Measurements from ENCODE around the gene GAPVD1. TPM values are rescaled to one million over a fixed set of nuclear protein-coding genes. Genes with fewer than 3 reads are reported as not detected.
A peak's percentile ranks its signal among the peaks of the same experiment; 100 is the strongest.

The GAPVD1 gene
- total and polyA plus RNA-seq, 2 of the 13 experiments (the other 11 are each of a cell fraction or from before 2014, with no cell fraction given), result 11.1 to 33.2 TPM

- no peak for TF ChIP-seq MZF1 (CRISPR knock-in tag; IDR thresholded peaks at IDR 0.05; ENCODE audit: borderline replicate concordance)
- no peak for TF ChIP-seq ZNF549 (CRISPR knock-in tag; IDR thresholded peaks at IDR 0.05)
- no peak for TF ChIP-seq TOPORS (CRISPR knock-in tag; IDR thresholded peaks at IDR 0.05)
- TF ChIP-seq ZNF143 (CRISPR knock-in tag; IDR thresholded peaks at IDR 0.05), result no peak
- 0 out of 2 replicates have a peak, but pooled peaks have one; percentile 36 for TF ChIP-seq ZNF816 (CRISPR knock-in tag; IDR thresholded peaks at IDR 0.05; ENCODE audit: borderline replicate concordance)
- TF ChIP-seq SOX5 (CRISPR knock-in tag; IDR thresholded peaks at IDR 0.05; ENCODE audit: borderline replicate concordance), result peak; percentile 95; the same call in 1 of the 2 replicates
- no peak for TF ChIP-seq ZNF790 (CRISPR knock-in tag; IDR thresholded peaks at IDR 0.05; ENCODE audit: borderline replicate concordance)
- no peak for TF ChIP-seq BRCA1 (CRISPR knock-in tag; IDR thresholded peaks at IDR 0.05)
- TF ChIP-seq YEATS4 (CRISPR knock-in tag; IDR thresholded peaks at IDR 0.05; ENCODE audit: borderline replicate concordance), result no peak
- peak; percentile 96; the same call in 1 of the 2 replicates for TF ChIP-seq HMG20B (CRISPR knock-in tag; conservative IDR thresholded peaks at IDR 0.05)
- TF ChIP-seq GATAD1 (CRISPR knock-in tag; IDR thresholded peaks at IDR 0.05), result peak; percentile 37; the same call in 1 of the 2 replicates
- no peak for TF ChIP-seq ZNF550 (CRISPR knock-in tag; IDR thresholded peaks at IDR 0.05; ENCODE audit: borderline replicate concordance)
- TF ChIP-seq KAT2B (IDR thresholded peaks at IDR 0.05; ENCODE audit: borderline replicate concordance, low read depth, low read length), result no peak
- no peak for TF ChIP-seq HOXA7 (CRISPR knock-in tag; IDR thresholded peaks at IDR 0.05)
- TF ChIP-seq ZNF788 (CRISPR knock-in tag; IDR thresholded peaks at IDR 0.05; ENCODE audit: borderline replicate concordance), result no peak; the same call in 1 of the 2 replicates
- peak; percentile 99 for TF ChIP-seq ZNF460 (CRISPR knock-in tag; IDR thresholded peaks at IDR 0.05; ENCODE audit: borderline replicate concordance)
- TF ChIP-seq, protein P1, sequence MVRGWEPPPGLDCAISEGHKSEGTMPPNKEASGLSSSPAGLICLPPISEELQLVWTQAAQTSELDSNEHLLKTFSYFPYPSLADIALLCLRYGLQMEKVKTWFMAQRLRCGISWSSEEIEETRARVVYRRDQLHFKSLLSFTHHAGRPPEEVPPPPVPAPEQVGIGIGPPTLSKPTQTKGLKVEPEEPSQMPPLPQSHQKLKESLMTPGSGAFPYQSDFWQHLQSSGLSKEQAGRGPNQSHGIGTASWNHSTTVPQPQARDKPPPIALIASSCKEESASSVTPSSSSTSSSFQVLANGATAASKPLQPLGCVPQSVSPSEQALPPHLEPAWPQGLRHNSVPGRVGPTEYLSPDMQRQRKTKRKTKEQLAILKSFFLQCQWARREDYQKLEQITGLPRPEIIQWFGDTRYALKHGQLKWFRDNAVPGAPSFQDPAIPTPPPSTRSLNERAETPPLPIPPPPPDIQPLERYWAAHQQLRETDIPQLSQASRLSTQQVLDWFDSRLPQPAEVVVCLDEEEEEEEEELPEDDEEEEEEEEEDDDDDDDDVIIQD (CRISPR knock-in tag; IDR thresholded peaks at IDR 0.05; ENCODE audit: low read depth), result no peak; the same call in 1 of the 2 replicates
- peak; percentile 69; the same call in 1 of the 2 replicates for TF ChIP-seq TARDBP (CRISPR knock-in tag; IDR thresholded peaks at IDR 0.05)
- no peak for TF ChIP-seq ZNF567 (CRISPR knock-in tag; IDR thresholded peaks at IDR 0.05; ENCODE audit: borderline replicate concordance)
- TF ChIP-seq ZZZ3 (CRISPR knock-in tag; IDR thresholded peaks at IDR 0.05; ENCODE audit: borderline replicate concordance), result no peak
- no peak for TF ChIP-seq ZNF557 (CRISPR knock-in tag; IDR thresholded peaks at IDR 0.05)
- no peak for TF ChIP-seq REPIN1 (CRISPR knock-in tag; IDR thresholded peaks at IDR 0.05; ENCODE audit: borderline replicate concordance, low read depth)
- peak; percentile 76 for TF ChIP-seq ZNF543 (CRISPR knock-in tag; IDR thresholded peaks at IDR 0.05)
- no peak for TF ChIP-seq RFX3 (CRISPR knock-in tag; IDR thresholded peaks at IDR 0.05)
- no peak for TF ChIP-seq MXD3 (CRISPR knock-in tag; IDR thresholded peaks at IDR 0.05)
- TF ChIP-seq ZC3H13 (CRISPR knock-in tag; IDR thresholded peaks at IDR 0.05), result no peak
- no peak; the same call in 1 of the 2 replicates for TF ChIP-seq THAP9 (CRISPR knock-in tag; IDR thresholded peaks at IDR 0.05; ENCODE audit: borderline replicate concordance)
- TF ChIP-seq, protein P2, sequence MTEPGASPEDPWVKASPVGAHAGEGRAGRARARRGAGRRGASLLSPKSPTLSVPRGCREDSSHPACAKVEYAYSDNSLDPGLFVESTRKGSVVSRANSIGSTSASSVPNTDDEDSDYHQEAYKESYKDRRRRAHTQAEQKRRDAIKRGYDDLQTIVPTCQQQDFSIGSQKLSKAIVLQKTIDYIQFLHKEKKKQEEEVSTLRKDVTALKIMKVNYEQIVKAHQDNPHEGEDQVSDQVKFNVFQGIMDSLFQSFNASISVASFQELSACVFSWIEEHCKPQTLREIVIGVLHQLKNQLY (CRISPR knock-in tag; IDR thresholded peaks at IDR 0.05), result peak; percentile 63
Measured at GRCh38 chr9:125296843-125297372, 35.3 kb downstream of the GAPVD1 start (continued).
